Activated CD4-positive, CD25-positive, alpha-beta regulatory T cell (primary cell): ENCODE results near the gene TMEM209.
"Not testable (repeated sequence)": the region's sequence is repeated elsewhere in the genome, so short reads cannot be mapped to it uniquely, and the experiment has no call there.

Source experiments
- DNase-seq, 4 experiments: peaks; one replicate each; lab custom pipeline; 2025; lab: John Stamatoyannopoulos, UW

TMEM209 gene

DNA sequence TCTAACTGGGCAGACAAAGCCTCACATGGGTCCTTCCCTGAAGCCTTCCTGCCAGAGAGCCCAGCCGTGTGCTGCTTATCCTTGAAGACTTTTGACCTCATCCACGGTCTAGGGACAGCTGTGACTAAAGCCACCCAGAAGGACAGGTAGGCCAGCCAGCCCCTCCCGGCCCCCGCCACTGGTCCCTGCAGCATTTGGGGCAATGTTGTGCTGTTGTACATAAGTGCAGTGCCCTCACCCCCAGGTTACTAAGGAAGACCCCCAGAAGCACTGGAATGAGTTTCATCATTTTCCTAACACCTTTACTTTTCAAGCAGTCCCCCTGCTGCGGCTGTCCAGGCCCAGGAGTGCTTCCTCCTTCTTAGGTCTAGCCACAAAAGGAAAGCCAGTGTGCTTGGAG lies 43.0 kb downstream of the TMEM209 start:
- no peak for DNase-seq

DNA sequence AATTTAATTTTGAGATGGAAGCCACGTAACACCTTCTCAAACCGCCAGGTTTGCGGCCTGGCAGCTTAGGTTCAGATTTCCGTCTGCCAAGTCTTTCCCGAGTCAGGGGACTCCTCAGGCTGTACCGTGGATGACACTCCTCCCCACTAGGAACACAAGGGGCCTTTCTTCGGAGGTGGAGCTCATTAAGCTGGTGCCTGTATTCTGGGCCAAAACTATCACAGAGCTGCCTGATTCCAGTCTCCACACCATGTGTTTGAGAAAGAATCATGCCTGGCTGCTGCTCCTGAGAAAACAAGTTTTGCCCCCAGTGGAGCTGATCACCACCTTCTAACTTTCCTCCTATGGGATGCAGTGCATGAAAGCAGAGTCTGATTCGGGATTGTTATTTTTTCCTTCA lies 44.8 kb downstream of the TMEM209 start:
- no peak for DNase-seq

DNA sequence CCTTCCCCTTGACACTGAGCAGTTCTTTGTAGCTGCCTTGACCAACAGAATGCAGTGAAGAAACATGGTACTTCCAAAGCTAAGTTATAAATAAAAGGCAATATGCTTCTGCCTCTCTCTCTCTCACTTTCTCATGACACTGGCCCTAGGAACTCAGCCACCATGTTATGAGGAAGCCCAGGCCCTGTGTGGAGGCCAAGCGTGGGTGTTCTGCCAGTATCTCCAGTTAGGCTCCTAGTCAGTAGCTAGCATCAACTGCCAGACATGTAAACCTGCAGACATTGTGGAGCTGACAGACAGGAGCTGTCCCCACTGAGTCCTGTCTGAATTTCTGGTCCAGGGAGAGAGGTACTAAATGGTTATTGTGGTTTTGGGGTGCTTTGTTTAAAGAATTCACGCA lies 45.2 kb downstream of the TMEM209 start:
- DNase-seq = no peak

DNA sequence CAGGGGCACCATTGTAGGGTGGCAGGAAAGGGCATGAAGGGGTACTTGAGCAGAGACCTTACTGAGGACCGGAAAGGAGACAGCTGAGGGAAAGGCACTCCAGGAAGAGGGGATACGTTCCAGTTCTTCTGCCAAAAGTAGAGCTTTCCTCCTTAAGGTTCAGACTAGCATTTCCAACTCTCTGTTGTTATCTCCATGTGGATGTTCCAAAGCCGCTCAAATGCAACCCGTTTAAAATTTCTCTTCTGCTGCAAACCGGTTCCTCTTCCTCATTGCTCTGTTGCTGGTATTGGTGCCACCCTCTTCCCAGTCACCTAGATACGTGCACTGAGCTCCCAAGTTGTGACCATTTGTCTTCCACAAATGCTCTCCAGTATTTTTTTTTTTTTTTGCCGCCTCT lies 47.5 kb downstream of the TMEM209 start:
- DNase-seq = no peak

DNA sequence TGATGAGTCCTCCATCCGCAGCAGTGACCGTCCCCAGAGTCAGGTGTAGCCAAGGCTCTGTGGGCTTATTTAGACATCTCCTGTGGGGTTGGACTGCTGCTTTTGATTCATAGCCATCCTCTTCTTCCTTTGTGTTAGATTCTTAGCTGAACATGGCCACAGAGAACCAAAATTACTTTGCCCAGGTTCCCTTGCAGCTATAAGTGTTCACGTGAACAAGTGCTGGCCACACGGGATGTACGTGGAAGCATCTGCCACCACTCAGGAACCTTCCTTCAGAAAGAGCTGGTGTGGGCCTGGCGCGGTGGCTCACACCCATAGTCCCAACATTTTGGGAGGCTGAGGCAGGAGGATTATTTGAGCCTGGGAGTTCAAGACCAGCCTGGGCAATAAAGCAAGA lies 49.1 kb downstream of the TMEM209 start:
- DNase-seq = no peak

DNA sequence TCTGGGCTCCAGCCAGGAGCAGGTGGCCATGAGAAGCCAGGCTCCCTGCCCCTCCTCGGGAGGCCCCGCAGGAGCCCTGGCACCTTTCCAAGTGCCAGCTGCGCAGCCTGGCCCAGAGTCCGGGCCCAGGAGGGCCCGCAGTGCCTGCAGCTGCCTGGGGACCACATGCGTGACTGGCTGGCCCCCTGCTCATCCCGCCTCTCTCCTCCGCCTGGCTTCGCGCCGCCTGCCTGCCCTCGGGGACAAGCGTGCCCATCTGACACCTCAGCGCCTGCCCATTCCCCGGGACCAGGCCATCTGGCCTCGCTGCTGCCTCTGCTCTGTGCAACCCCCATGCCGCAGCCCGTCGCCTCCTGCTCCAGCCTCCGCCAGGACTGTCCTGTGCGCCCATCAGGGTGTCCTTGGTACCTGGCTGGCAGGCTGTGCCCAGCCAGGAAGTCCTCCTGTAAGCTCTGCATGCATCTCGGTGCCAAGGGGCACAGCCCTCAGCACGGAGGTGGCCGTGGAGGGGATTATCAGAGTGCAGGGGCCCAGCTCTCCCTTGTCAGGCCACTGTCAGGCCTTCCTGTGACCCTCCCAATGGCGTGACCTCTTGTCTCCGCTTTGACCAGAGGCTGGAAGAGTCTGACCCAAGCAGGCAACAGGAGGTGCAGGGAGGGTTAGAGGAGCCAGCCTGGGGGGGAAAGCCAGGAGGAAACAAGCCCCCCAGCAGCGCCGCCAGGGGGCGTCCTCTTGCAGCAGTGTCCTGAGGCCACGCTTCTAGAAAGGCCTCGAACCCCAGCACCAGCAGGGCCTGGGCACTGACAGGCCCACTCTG lies 50.5 kb downstream of the TMEM209 start:
- no peak for DNase-seq

DNA sequence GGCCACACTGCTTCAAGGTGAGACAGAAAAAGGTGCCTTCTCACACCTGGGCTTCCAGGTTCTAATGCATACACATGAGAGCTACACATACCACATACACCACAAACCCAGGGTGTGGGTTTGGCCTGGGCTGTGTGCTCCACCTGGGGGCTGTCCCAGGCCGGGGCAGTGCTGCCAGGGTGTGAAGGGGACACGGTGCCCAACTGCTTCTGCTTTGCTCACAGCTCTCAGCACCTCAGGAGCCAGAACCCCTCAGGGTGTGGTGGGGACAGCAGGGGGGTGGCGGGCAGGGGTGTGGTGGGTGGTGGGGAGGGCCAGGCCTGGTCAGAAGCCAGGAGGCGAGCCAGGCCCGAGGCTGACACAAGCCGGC lies 51.1 kb downstream of the TMEM209 start:
- no peak for DNase-seq

DNA sequence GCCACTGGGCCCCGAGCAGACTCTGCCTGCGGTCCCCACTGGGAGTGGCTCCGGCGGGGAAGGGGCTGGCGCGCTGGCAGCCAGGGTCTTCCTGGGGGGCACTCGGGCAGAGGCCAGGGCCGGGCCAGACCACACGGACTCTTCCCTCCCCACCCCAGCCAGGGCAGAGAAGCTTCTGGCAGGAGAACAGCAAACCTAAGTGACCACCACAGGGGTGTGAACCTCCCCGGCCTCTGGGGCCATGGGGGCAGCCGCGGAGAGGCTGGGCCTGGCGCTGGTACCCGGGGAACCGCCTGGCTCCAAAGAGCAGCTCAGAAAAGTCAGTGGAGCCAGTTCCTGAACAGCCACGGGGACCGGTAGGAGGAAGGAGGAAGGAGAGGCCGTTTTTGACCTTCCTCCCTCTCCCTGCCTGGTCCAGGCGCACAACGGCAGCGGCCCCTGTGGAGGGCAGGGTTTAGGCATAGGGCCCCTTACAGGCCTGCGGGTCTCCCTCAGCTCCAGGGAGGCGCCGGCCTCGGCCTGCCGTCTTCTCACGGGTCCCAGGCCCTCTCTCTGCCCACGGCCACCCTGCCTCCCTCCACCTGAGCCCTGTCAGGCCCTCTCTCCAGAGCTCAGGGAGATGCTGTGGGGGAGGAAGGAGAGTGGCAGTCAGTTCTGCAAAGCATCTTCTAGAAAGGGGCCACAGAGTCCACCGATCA lies 51.8 kb downstream of the TMEM209 start:
- no peak for DNase-seq

DNA sequence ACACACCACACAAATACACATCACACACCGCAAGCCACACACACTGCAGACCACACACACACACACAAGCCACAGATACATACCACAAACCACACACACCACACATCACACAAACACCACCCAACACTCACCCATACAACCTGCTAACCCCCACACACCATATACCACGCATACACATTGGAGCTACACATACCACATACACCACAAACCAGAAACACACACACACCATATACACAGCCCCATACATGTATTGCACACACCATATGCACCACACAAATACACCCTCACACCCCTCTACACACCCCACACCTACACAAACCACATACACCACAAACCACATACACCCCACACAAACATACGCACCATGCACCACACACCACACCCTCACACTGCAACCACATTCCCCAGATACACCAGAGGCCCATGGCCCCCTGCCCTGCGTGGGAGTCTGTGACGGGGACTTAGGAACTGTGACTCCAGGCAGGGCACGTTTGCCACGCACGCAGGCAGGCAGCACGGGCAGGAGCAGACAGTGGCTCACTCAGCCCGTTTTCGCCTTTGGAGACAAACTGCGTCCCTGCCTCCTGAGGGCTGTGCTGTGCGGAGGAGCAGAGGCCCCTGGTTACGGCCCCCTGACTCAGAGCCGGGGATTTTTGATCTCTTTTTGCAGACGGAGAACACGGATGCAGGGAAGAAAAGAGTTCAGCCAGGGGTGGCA lies 52.6 kb downstream of the TMEM209 start:
- no peak for DNase-seq

DNA sequence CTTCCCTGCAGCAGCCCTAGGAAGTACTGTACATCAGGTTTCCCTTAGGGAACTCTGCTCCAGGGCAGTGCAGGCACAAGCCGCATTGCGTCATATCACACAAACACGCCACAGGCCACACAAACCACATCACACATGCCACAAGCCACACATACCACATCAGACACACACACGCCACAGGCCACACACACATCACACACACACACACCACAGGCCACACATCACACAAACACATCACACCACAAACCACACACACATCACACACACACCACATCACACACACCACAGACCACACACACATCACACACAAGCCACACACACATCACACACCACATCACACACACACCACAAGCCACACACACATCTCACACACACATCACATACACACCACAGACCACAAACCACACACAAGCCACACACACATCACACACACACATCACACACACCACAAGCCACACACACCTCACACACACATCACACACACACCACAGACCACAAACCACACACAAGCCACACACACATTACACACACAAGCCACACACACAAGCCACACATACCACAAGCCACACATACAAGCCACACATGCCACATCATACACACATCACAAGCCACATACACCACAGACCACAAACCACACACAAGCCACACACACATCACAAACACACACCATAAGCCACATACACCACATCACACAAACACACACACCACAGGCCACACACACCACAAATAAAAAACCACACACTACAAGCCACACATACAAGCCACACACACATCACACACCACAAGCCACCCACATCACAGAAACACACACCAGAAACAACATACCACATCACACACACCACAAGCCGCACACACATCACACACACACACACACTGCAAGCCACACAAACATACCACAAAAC lies 53.4 kb downstream of the TMEM209 start:
- DNase-seq = no peak

DNA sequence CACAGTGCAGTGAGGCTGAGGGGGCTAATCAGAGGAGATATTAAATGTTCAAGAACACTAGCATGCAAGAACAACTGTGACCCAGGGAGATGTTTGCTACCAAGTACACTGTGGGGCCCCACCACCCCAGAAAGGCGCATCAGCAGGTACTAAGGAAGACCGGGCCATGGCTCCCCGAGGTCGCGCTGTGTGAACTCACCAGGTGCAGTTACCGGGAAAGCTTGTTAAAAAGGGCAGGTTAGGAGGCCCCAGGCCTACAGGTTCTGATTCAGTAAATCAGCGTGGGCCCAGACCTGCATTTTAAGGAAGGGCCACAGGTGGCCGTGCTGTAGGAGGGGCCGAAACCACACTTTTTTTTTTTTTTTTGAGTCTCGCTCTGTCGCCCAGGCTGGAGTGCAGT lies 54.6 kb downstream of the TMEM209 start:
- DNase-seq = no peak

DNA sequence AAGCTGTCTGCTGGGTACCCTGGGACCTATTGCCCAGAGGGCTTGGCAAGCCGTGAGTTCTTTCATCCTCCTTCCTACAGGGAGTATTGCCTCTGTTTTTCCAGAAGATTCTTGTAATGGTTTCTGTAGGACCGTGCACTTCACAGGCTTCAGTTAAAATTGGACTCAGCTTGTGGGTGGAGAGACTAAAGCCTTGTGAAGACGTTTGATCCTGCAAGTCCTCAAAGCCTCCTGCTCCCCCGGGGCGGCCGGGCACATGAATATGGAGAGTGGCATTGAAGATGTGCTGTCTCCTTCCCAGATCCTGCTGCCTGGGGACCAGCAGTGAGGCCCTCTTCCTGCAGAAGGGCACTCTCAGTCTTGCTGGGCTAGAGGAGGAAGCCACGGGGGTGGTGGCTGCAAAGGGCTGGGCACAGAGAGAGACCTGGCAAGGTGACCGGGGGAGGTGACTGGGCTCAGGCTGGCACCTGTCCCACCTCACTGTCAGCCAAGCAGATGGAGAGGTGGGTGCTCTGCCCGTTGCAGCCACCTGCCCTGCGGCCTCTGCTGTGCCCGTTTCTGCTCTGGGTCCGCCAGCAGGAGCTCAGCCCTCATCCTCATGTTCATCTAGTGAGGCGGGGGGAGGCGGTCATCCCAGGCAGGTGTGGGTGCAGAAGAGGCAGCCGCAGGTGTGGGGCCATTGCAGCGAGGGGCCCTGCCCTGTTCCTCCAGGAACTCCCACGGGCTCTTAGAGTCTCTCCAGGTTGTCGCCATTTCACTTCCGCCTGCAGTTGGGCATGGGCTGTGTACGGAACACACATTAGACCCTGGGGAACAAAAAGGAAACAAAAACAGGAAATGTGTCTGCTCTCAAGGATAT lies 55.7 kb downstream of the TMEM209 start:
- no peak for DNase-seq

DNA sequence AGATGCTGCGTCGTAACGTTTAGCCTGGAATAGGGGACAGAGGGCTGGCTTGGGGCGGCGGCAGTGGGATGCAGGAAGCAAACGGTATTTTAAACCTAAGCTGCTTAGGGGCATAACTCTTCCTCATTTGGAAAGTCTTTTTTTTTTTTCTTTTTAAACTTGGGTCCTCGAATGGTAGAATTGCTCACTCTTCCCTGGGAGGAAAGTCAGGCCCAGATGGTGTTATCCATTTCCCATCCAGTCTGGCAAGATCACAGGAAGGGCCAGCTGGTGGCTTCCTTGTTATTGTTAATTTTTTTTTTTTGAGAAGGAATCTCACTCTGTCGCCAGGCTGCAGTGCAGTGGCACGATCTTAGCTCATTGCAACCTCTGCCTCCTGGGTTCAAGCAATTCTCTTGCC lies 56.6 kb downstream of the TMEM209 start:
- no peak for DNase-seq

DNA sequence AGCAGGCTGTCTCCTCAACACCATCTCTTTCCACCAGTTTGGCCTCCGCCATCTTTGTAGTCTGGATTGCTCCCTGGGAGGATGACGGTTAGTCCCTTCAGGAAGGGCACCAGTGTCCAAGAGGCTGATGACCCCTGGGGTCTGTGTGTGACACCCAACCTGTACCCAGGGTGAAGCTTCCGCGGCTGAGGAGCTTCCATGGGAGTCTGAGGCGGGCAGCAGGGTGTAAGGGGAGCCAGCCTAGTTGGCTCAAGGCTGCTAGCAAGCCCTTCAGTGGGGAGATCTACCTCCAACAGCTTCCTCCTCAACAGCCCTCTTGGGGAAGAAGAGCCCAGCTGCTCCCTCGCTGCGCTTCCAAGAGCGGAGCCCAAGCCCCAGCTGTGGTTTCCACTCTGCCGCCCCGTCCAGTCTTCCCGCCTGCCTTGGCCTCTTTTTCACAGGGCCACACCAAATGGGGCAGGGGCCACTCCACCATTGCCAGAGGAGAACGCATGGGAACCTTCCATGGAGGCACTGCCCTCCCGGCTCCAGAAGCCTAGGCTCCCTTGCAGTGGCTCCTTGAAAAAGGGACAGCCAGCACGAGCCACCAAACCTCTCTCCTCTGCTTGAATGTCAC lies 57.4 kb downstream of the TMEM209 start:
- DNase-seq = no peak

DNA sequence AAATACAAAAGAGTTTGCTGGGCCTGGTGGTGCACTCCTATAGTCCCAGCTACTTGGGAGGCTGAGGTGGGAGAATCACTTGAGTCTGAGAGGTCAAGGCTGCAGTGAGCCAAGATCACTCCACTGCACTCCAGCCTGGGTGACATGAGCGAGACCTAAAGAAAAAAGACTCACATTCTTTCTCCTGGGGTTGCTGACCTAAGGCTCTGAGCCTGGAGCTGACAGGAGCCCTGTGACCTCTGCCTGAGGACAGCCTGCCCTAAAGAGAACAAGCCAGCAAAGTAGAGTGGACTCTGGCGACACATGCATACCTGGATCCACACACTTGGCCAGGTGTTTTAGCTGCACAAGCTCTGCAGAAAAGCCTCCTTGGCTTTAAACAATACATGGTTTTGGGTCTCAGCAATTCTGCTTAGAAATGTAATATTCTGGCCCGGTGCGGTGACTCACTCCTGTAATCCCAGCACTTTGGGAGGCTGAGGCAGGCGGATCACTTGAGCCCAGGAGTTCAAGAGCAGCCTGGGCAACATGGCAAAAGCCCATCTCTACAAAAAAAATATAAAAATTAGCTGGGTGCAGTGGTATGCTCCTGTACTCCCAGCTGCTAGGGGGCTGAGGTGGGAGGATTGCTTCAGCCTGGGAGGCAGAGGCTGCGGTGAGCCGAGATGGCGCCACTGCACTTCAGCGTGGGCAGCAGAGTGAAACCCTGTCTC lies 58.4 kb downstream of the TMEM209 start:
- DNase-seq = no peak

DNA sequence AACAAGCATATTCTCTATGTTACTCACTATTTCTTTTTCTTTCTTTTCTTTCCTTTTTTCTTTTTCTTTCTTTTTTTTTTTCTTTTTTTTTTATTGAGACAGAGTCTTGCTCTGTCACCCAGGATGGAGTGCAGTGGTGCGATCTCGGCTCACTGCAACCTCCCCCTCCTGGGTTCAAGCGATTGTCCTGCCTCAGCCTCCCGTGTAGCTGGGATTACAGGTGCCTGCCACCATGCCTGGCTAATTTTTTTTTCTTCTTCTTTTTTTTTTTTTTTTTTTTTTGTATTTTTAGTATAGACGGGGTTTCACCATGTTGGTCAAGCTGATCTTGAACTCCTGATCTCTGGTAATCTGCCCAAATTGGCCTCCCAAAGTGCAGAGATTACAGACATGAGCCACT lies 59.1 kb downstream of the TMEM209 start:
- DNase-seq = not testable (repeated sequence)

DNA sequence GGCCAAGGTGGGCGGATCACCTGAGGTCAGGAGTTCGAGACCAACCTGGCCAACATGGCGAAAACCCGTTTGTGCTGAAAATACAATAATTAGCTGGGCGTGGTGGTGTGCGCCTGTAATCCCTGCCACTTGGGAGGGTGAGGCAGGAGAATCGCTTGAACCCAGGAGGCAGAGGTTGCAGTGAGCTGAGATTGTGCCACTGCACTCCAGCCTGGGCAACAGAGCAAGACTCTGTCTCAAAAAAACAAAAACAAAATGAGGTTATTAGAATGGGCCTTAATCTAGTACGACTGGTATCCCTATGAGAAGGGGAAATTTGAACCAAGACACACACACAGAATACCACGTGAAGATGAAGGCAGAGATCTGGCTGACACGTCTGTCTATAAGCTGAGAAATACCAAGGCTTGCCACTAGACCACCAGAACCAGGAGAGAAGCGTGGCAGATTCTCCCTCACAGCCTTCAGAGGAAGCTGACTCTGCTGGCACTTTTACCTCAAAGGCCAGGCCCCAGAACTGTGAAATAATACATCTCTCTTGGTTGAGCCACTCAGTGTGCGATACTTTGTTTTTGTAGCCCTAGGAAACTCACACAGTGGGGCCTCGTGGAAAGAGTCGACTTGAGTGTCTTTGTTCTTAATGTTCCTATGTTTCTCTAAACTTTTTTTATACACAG lies 59.6 kb downstream of the TMEM209 start:
- no peak for DNase-seq

DNA sequence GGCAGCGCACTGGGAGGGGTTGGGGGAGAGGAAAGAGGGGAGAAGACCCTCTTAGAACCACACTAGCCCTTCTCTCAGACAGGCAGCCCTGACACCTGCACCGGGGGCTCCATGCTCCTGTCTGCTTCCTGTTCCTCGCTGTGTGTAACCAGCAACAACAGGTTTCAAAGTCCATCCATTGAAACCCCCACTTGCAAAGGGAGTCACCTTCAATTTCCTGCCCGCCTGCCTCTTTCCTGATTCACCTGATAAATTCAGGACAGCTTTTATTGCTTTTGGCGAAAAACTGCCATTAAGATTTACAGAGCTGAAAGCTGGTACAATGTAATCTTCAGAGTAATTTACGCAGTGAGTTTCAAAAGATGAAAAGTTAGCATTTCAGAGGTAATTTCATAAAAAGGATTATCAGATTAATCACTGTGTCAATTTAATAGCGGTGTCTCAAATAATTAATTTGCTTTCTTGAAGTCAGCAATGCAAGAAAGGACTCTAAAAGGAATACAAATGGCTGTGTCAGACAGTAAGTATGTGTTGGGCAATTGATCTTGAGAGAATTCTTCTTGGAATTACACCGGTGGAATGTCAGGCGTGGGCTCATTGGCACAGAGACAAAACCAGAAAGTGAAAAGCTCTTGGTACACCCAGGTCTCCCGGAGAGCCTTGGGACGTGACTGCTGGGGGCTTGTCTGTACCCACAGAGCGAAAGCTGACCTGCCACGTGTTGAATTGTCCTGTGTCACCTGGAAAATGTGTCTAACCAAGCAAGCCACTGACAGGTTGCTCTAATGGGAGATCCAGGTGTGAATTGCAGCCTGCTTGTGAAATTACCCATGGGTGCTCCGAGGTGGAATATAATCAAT lies 60.7 kb downstream of the TMEM209 start:
- DNase-seq = no peak

DNA sequence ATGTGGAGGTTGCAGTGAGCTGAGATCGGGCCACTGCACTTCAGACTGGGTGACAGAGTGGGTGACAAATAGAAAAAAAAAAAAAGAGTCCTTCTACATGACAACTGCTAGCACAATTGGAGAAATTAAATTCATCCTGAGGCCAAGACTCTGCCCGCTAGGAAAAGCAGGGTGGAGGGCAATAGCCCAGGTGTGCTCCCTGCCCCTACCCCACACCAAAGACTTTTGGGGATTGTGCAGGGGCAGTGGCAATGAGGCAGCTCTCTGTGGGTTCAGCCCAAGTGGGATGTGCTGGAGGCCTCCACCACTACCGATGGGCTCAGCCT lies 61.3 kb downstream of the TMEM209 start:
- no peak for DNase-seq
